Right lobe of liver (tissue), 4 donors: Measurements from ENCODE around the gene ELMO1.

Experiments
- CTCF ChIP-seq, 4 donors: fragments of 200-600 bp in 3 of 4; fragments of 450-650 bp in 1 of 4; IDR thresholded peaks; one replicate each; pipeline versions ENCODE4 v1.5.1 to v1.8.0; 2016 to 2022; ENCODE audit warnings: antibody characterized with exemption in 4 of 4, mild to moderate bottlenecking in 2 of 4
- POLR2A ChIP-seq: fragments of 450-650 bp; IDR thresholded peaks from one replicate; pipeline ENCODE4 v1.6.1; 2017; ENCODE audit warnings: antibody characterized with exemption, mild to moderate bottlenecking
- donor health status: DM: no; HTN: no; CAD: no.
- donor health status: DM: no; HTN: no; CAD: no.
- donor health status: DM: no; HTN: yes; CAD: no.

- no peak for TF ChIP-seq CTCF (IDR thresholded peaks at IDR 0.05)
- TF ChIP-seq POLR2A, result no peak
Observed at GRCh38 chr7:36994456-36995112, 454.1 kb downstream of the ELMO1 start.
